Right atrium auricular region (tissue), 2 donors: ENCODE data around the gene HHIPL1. TPM values are rescaled to one million over a fixed set of nuclear protein-coding genes. Genes with fewer than 3 reads are reported as not detected.

ENCODE experiments used
- DNase-seq: peaks from one replicate; pipeline ENCODE4 v3.0.0-alpha.2; 2019; ENCODE audit warnings: low spot score
- H3K27ac ChIP-seq, 2 donors: fragments of 200-600 bp; sonication (generic); 1 replicate in 1 of 2; 2 replicates in 1 of 2; pipeline ENCODE4 v1.5.1; 2016 to 2019
- H3K27me3 ChIP-seq, 2 donors: fragments of 200-600 bp; sonication (generic); one replicate each; pipeline versions ENCODE4 v1.5.1 to v1.6.0; 2017 to 2019
- H3K36me3 ChIP-seq: fragments of 200-600 bp; sonication (generic); one replicate; pipeline ENCODE4 v1.5.1; 2016
- H3K4me1 ChIP-seq, 2 donors: fragments of 200-600 bp; sonication (generic); one replicate each; pipeline versions ENCODE4 v1.5.1 to v1.6.0; 2017 to 2019
- H3K4me3 ChIP-seq, 2 donors: fragments of 200-600 bp; sonication (generic); 1 replicate in 1 of 2; 2 replicates in 1 of 2; pipeline ENCODE4 v1.5.1; 2017 to 2019; ENCODE audit warnings: mild to moderate bottlenecking in 1 of 2, moderate library complexity in 1 of 2
- H3K9me3 ChIP-seq, 2 donors: fragments of 200-600 bp; sonication (generic); one replicate each; pipeline ENCODE4 v1.5.1; 2019
- CTCF ChIP-seq, 2 donors: fragments of 200-600 bp; sonication (generic); IDR thresholded peaks; one replicate each; pipeline ENCODE4 v1.5.1; 2019; ENCODE audit warnings: antibody characterized with exemption in 2 of 2
- total RNA-seq, 2 donors: library from RNA; depleted of rRNA; stranded (reverse); fragments of >200 nt; gene quantifications; one replicate each; pipeline ENCODE4 v1.1.0, GENCODE V29; 2016

HHIPL1 gene
- total RNA-seq, 2 donors from 2014 or later, result 1.8 to 2.4 TPM

DNA sequence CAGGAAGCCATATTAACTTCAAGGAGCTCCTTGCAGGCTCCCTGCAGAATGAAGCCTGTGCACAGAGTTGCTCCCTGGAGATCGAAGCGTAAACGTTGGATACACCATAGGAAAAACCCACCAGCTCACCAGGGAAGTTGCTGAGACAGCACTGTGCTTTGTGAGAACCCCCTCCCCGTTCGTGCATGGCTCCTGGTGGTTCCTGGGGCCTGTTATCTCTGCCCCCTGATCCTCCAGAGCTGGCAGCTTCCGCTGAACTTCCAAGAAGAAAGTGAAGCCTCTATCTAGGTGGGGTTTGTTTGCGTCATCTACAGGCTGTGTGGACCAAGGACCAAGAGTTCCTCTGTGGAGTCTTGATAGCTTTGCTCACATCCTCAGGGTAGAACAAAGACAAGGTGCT is 38.6 kb upstream of the HHIPL1 start:
- no peak for DNase-seq
- Histone ChIP-seq H3K27me3 (no peaks in the 10 kb centered on the region), H3K4me3 (no peak overlapping the region), H3K27ac (no peak overlapping the region), H3K9me3 (no peaks in the 10 kb centered on the region), H3K4me1 (peaks cover 2 to 32% of the 10 kb centered on the region in 2 donors), H3K36me3 (no peaks in the 10 kb centered on the region)
- TF ChIP-seq CTCF (IDR thresholded peaks at IDR 0.05), result no peak

DNA sequence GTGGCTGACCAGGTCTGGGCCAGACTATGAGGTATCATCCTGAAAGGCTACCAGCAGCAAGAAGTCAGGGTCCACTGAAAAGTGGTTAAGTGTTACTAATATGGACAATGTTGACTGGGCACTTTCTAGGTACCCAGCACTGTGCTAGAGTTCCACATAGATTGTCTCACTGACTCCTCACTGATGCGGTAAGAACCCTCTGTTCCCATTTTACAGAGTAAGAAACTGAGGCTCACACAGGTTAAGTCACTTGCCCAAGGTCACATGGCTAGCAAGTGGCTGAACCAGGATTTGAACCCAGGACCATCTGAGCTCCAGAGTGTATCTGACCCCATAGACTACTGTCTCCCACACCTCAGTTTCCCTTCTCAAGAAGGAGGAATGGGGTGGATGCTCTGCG is 36.3 kb upstream of the HHIPL1 start:
- Histone ChIP-seq H3K36me3 (no peaks in the 10 kb centered on the region), H3K4me1 (peaks cover 0 to 12% of the 10 kb centered on the region in 2 donors), H3K27ac (no peak overlapping the region), H3K27me3 (no peaks in the 10 kb centered on the region), H3K9me3 (no peaks in the 10 kb centered on the region), H3K4me3 (no peak overlapping the region)
- no peak for TF ChIP-seq CTCF (IDR thresholded peaks at IDR 0.05)
- DNase-seq, result no peak

GRCh38 chr14:99609245-99610170 is 35.4 kb upstream of the HHIPL1 start:
- Histone ChIP-seq H3K9me3 (no peaks in the 10 kb centered on the region), H3K27me3 (no peaks in the 10 kb centered on the region), H3K27ac (no peak overlapping the region), H3K4me3 (no peak overlapping the region), H3K36me3 (no peaks in the 10 kb centered on the region), H3K4me1 (peaks cover 0 to 12% of the 10 kb centered on the region in 2 donors)
- peak in 1 of 2 donors; percentile 56 for TF ChIP-seq CTCF (IDR thresholded peaks at IDR 0.05)
- no peak for DNase-seq

DNA sequence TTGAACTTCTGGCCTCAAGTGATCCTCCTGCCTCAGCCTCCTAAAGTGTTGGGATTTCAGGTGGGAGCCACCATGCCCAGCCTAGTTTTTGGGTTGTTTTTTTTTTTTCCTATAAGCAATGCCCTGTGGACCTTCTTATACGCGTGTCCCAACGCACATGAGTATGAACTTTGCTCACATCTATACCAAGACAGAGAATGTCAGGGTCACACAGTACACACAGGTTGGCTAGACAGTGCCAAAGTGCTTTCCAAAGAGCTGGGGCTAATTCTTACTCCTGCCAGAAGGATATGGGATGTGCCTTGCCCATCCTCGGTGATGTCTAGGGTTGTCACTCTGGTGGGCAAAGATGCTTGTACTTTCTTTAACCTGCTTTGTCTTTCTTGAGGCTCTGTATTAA is 33.3 kb upstream of the HHIPL1 start:
- no peak for DNase-seq
- TF ChIP-seq CTCF (IDR thresholded peaks at IDR 0.05), result no peak
- Histone ChIP-seq H3K27ac (no peak overlapping the region), H3K4me3 (no peak overlapping the region), H3K9me3 (no peaks in the 10 kb centered on the region), H3K36me3 (no peaks in the 10 kb centered on the region), H3K4me1 (peaks cover 0 to 18% of the 10 kb centered on the region in 2 donors), H3K27me3 (no peaks in the 10 kb centered on the region)

- Histone ChIP-seq H3K27ac (no peak overlapping the region), H3K4me1 (peaks cover 0 to 18% of the 10 kb centered on the region in 2 donors), H3K36me3 (no peaks in the 10 kb centered on the region), H3K9me3 (no peaks in the 10 kb centered on the region), H3K27me3 (no peaks in the 10 kb centered on the region), H3K4me3 (no peak overlapping the region)
- TF ChIP-seq CTCF (IDR thresholded peaks at IDR 0.05), result no peak
- no peak for DNase-seq
Measured at GRCh38 chr14:99612071-99612737, 32.7 kb upstream of the HHIPL1 start.
